Stimulated activated naive CD4-positive, alpha-beta T cell (primary cell): Measurements from ENCODE around the gene PIH1D1.

Experiments used
- DNase-seq, 6 experiments: peaks; one replicate each; lab custom pipeline; 2025; lab: John Stamatoyannopoulos, UW

Gene PIH1D1

GRCh38 chr19:49435670-49436069 lies 15.9 kb downstream of the PIH1D1 start:
- DNase-seq, result no peak

GRCh38 chr19:49434907-49435583 lies 16.6 kb downstream of the PIH1D1 start:
- DNase-seq, result no peak

DNA sequence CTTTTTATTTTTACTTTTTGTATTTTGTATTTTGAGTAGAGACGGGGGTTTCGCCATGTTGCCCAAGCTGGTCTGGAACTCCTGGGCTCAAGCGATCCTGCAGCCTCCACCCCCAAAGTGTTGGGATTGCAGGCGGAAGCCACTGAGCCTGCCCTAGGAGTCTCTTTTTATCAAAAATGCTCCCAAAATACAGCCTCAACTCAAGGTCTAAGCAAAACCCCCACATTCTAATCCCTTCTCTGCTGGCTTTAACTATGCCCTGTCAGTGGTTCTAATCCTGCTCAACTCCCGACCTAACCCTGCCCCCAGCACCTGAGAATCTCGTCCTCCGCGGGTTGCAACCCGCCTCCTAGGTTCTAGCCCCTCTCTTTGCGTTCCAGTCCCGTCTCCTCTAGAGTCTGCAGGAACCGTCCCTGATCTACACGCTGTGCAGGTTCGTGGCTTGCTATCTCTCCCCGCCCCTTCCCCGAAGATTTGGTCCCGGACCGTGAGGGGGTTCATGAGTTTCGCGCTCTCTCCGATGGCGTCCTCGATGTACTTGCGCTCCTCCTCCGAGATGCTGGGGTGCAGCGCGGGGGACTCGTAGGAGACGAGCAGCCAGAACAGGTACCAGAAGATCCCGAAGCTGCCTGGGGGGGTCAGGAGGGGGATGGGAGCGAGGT lies 18.2 kb downstream of the PIH1D1 start:
- peak in 1 of 6 experiments; percentile 17 for DNase-seq

DNA sequence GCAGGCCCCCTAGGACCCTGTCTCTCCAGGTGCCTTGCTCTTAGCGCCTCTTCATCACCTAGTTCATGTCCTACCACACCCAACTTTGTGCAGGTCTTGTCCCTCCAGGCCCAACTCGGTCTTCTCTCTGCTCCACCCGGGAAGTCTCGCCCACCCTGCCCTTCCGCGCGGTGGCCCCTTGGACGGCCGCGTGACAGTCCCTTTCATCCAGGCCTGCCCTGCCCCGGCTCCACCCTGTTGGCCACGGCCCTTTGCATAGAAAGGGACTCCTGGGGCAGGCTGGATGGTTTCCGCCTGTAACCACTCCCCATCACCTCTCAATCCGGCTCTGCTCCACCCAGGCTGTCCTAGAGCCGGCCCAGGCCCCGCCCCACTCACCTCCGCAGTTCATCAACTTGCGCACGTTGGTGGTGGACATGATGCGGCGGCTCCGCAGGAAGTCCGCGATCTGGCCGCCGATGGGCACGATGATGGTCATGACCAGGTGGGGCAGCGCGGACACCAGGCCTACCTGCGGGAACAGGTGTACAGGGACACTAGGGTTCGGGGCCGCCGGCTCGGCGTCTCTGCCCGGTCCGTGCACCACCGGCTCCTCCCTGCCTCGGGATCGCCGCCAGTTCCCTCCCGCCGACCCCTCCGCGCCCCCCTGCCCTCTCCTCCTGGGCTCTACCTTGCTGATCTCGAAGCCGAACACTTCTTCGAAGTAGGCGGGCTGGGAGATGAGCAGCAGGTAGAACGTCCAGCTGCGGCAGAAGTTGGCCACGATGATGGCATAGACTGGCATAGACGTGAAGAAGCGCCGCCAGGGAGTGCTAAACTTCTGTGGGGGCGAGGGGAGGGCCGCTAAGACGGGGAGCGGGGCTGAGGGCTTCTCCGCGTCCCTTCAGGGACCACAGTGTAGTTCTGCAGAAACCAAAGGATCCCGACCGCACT lies 19.2 kb downstream of the PIH1D1 start:
- DNase-seq, result peak in 1 of 6 experiments; percentile 34

GRCh38 chr19:49431330-49431749 lies 20.3 kb downstream of the PIH1D1 start:
- DNase-seq, result peak in 2 of 6 experiments; percentile 8 to 39

DNA sequence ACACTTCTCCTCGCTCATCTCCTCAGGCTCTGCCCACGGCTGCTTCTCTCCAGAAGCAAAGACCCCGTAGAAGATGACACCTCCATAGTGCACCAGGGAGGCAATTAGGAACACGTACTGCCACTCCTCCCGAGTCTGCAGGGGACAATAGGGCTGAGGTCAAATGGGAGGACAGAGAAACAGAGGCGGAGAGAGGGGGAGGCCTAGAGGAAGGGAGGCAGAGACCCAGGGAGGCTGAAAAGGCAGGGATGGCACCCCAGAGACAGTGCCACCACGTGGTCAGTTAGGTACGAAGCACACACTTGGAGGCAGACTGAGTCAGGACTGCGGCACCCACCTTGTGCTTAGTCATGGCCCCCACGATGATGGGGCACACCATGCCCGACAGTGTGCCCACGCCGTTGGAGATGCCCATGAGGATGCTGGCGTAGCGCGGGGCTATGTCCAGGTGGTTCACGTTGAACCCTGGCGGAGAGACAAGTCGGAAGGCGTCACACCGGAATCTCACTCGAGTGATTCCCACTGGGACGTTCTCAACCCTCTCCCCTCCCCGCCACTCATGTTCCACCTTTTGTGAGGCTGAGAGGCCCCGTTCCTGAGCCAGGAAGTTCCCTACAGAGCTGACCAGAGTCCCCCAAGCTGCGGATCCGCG lies 20.8 kb downstream of the PIH1D1 start:
- DNase-seq, result peak in 1 of 6 experiments; percentile 11

- DNase-seq, result no peak
Observed at GRCh38 chr19:49430172-49430677, 21.4 kb downstream of the PIH1D1 start.

DNA sequence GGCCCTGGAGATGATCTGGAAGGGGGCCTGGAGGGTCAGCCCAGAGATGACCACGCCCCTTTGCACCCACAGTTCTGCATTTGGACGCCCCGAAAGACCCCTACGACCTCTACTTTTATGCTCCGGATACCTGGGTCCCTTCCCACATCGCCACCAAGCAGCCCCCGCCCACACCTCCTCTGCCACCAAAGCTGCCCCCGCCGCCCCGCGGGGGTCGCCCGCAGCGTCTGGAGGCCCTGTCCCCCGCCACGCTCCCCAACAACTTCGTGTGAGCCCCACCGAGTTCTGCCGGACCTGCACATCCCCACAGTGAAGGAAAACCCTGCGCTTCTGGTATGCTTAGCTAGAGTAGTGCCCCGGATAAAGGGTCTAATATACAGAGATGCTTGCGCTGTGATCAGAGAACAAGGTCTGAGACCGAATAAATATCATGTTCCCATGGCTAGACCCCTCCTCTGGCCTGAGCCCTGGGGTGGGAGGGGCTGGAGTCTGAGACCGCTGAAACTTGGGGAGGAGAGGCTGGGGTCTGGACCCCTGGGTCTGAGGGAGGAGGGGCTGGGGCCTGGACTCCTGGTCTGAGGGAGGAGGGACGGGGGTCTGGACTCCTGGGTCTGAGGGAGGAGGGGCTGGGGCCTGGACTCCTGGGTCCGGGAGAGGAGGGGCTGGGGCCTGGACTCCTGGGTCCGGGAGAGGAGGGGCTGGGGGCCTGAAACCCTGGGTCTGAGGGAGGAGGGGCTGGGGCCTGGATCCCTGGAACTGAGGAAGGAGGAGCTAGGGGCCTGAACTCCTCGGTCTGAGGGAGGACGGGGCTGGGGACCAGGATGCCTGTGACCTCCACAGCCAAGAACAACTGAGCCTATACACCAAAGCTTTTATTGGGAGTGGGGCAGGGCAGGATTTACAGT lies 22.8 kb downstream of the PIH1D1 start:
- DNase-seq, result no peak

DNA sequence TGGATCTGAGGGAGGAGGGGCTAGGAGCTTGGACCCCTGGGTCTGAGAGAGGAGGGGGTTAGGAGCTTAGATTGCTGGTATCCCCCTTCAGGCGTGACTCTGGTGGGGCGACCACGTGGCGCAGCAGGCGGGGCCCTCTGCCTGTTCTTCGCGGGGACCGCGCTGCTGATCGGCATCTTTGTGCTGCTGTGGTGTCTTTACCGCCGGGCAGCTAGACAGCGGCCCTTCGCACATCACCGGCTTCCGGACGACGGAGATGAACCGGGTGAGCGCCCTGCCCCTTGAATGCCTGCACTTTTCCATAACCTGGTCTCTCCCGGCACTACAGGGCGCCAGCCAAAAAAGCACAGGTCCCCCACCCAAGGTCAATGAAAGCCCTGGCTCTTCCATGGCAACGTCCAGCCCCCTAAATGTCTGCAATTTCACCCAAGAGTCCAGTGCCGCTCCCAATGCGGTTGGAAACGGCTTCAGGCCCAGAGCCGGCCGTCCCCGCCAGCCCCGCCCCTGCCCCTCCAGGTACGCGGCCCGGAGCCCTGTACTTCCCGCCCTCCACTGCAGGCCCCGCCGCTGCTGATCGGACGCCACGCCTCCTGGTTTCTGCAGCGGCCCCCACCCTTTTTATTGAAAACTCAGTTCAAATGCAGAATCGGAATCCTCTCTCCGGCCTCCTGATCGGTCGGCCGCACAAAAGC lies 23.6 kb downstream of the PIH1D1 start:
- DNase-seq, result peak in 3 of 6 experiments; percentile 26 to 31 (median 28)

GRCh38 chr19:49427339-49427738 lies 24.3 kb downstream of the PIH1D1 start:
- DNase-seq, result no peak

GRCh38 chr19:49425922-49426592 lies 25.6 kb downstream of the PIH1D1 start:
- DNase-seq, result peak in 2 of 6 experiments; percentile 13 to 19

DNA sequence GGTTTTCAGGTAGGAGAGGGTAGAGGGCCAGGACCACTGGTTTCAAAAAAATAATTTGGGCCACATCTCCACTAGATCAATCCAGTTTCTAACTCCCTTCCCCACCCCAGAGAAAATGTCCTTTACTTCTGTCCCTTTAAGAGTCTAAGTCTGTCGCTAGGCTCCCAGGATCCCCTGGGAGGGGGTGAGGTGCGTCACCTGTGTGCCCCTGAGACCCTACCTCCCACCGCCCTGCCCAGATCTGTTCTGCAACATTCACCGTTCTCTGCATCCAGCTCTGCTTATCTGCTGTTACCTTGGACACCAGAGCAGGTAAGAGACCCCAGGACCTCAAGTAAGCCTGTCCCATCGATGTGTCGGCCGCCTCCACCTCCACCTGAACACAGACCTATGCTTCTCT lies 26.4 kb downstream of the PIH1D1 start, which contains the start of gene GFY:
Gene GFY, plus strand, starts transcription at position 211 of the 400 bp plus-strand sequence. CDS start 1,043 bp downstream, outside the sequence.
- no peak for DNase-seq

DNA sequence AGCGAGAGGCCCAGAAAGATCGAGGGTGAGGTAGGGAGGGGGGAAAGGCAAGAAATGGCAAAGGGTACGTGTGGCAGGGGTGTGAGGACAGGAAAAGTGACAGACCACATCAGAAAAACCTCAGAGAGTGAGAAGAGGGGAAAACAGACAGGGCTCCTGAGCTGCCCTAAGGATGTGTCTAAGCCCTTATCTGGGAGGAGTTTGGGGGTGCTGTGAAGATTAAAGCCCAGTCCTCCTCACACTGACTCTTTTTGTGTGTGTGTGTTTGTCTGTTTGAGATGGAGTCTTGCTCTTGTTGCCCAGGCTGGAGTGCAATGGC lies 27.7 kb downstream of the PIH1D1 start:
- DNase-seq, result peak in 3 of 6 experiments; percentile 20 to 36 (median 31)

DNA sequence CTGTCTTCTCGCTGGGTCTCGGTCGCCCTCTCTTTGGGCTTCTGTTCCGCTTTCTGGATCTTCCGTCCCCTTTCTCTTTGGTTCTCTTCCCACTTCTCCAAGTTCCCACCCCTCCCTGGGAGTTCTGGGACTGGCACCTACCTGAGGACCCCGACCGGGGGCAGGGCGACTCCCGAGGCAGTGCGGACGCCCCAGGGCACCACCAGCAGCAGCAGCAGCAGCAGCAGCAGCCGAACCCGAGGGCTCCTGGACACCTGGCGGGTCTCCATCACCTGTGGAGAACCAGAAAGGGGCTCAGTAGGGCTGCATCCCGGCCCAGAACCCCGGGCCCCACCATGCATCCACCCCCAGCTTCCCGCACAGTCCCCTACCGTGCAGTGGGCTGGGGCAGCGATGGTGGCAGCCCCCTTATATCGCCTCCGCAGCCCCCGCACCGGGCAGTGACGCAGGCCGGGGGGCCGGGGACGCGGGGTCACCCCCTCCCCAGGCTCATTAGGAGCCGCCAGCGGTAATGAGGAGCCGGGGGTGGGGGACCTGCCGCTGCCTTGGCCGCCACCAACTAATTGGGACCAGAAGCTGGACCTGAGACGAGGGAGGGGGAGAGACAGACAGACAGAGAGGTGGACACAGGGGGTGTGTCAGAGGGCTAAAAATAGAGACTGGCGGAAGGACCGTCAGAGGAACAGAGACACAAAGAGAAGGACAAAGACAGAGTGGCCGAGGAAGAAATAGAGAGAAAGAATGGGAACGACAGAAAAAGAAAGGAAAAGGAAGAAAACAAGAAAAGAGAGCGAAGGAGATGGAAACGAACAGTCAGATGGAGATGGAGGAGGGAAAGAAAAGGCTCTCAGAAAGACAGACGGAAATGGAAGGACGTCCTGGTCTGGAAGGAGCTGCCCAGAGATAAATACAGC lies 28.3 kb downstream of the PIH1D1 start, which contains the start of gene PTH2:
Gene PTH2, minus strand, starts transcription at position 371 of the 914 bp plus-strand sequence. Its CDS starts 102 bp downstream, at position 269.
- peak in 1 of 6 experiments; percentile 47 for DNase-seq

DNA sequence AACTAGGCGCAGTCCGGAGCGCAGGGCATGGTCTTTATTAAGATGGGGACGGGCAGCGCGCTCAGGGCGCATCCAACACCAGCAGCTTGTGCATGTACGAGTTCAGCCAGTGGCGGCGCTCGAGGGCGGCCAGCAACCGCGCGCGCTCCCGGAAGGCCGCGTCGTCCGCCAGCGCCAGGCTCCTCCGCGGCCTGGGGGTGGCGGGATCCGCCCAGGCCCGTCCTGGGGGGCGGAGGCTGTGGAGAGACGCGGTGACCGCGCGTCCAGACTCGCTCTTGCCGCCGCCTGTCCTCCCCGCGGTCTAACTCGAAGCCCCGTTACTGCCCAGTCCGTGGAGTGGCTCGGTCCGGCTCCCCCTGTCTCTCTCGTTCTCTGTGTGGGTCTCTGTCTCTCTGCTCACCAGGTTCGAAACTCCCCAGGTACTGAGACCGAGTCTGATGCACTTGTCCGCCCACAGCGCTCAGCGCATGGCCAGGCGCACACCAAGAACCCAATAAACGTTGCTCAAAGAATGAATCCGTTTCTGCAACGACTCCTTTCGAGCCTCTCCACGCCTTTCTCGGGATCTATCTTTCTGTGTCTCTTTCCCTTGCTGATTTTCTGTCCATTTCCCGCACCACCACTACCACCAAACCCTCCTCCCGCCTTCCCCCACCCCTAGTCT lies 29.1 kb downstream of the PIH1D1 start:
- peak in 3 of 6 experiments; percentile 28 to 51 (median 33) for DNase-seq

- DNase-seq, result no peak
Observed at GRCh38 chr19:49421878-49422202, 29.8 kb downstream of the PIH1D1 start.

GRCh38 chr19:49421039-49421877 lies 30.4 kb downstream of the PIH1D1 start:
- DNase-seq, result peak in 3 of 6 experiments; percentile 21 to 40 (median 29)
